Measurements from ENCODE around the gene ZNF441. TPM values are rescaled to one million over a fixed set of nuclear protein-coding genes. Genes with fewer than 3 reads are reported as not detected.
"Not testable (repeated sequence)": the region's sequence is repeated elsewhere in the genome, so short reads cannot be mapped to it uniquely, and the experiment has no call there.

The ZNF441 gene
- total and polyA plus RNA-seq, 7 donors, result 0.92 to 10.5 (median 8.4) TPM

DNA sequence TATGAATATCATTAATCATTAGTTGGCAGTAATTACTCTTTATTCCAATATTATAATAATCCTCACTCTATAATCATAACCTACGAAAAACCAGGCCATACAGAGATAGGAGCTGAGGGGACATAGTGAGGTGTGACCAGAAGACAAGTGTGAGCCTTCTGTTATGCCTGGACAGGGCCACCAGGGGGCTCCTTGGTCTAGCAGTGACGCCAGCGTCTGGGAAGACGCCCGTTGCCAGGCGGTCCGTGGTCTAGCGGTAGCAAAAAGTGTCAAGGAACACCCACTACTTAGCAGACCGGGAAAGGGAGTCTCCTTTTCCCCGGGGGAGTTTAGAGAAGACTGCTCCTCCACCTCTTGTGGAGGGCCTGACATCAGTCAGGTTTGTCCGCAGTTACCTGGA is 4.7 kb downstream of the ZNF441 start:
- H3K27me3 ChIP-seq; intact Hi-C loops (cut with DNase I); H3K4me3 ChIP-seq; H3K27ac ChIP-seq; H3K36me3 ChIP-seq; DNase-seq; H3K9me3 ChIP-seq: not testable (repeated sequence)
- WGBS, 2 donors, result 80 to 86% methylated on average over 11 of the region's 11 CpGs
- TF ChIP-seq, protein P1, sequence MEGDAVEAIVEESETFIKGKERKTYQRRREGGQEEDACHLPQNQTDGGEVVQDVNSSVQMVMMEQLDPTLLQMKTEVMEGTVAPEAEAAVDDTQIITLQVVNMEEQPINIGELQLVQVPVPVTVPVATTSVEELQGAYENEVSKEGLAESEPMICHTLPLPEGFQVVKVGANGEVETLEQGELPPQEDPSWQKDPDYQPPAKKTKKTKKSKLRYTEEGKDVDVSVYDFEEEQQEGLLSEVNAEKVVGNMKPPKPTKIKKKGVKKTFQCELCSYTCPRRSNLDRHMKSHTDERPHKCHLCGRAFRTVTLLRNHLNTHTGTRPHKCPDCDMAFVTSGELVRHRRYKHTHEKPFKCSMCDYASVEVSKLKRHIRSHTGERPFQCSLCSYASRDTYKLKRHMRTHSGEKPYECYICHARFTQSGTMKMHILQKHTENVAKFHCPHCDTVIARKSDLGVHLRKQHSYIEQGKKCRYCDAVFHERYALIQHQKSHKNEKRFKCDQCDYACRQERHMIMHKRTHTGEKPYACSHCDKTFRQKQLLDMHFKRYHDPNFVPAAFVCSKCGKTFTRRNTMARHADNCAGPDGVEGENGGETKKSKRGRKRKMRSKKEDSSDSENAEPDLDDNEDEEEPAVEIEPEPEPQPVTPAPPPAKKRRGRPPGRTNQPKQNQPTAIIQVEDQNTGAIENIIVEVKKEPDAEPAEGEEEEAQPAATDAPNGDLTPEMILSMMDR (IDR thresholded peaks at IDR 0.05), result peak in 1 of 4 experiments; percentile 14
- H3K4me1 ChIP-seq, result peaks cover 0 to 16% (median 13%) of the 10 kb centered on the region in 4 donors

GRCh38 chr19:11776669-11777068 is 9.9 kb downstream of the ZNF441 start:
- DNase-seq; H3K27ac ChIP-seq; H3K4me1 ChIP-seq; intact Hi-C loops (cut with DNase I); H3K4me3 ChIP-seq; H3K27me3 ChIP-seq: not testable (repeated sequence)
- WGBS, 2 donors, result 96 to 97% methylated on average over 11 of the region's 11 CpGs
- H3K9me3 ChIP-seq, result peaks cover 11 to 32% (median 16%) of the 10 kb centered on the region in 4 donors
- peaks cover 27 to 49% (median 40%) of the 10 kb centered on the region in 4 donors for H3K36me3 ChIP-seq

GRCh38 chr19:11780431-11781020 is 13.7 kb downstream of the ZNF441 start:
- Histone ChIP-seq H3K27ac (no peak overlapping the region), H3K36me3 (peaks cover 34 to 51% (median 47%) of the 10 kb centered on the region in 4 donors), H3K9me3 (peaks cover 16 to 48% (median 19%) of the 10 kb centered on the region in 4 donors), H3K4me3 (no peak overlapping the region), H3K4me1 (no peaks in the 10 kb centered on the region), H3K27me3 (no peaks in the 10 kb centered on the region)
- TF ChIP-seq POLR2A (IDR thresholded peaks at IDR 0.05), result no peak
- TF ChIP-seq EP300 (IDR thresholded peaks at IDR 0.05), result no peak
- no peak for TF ChIP-seq POLR2AphosphoS5 (IDR thresholded peaks at IDR 0.05)
- TF ChIP-seq, protein P1 (IDR thresholded peaks at IDR 0.05), result no peak
- DNase-seq, result no peak
- intact Hi-C loops (cut with DNase I), result no loop called here
- 96 to 98% methylated on average over 7 of the region's 7 CpGs for WGBS, 2 donors

DNA sequence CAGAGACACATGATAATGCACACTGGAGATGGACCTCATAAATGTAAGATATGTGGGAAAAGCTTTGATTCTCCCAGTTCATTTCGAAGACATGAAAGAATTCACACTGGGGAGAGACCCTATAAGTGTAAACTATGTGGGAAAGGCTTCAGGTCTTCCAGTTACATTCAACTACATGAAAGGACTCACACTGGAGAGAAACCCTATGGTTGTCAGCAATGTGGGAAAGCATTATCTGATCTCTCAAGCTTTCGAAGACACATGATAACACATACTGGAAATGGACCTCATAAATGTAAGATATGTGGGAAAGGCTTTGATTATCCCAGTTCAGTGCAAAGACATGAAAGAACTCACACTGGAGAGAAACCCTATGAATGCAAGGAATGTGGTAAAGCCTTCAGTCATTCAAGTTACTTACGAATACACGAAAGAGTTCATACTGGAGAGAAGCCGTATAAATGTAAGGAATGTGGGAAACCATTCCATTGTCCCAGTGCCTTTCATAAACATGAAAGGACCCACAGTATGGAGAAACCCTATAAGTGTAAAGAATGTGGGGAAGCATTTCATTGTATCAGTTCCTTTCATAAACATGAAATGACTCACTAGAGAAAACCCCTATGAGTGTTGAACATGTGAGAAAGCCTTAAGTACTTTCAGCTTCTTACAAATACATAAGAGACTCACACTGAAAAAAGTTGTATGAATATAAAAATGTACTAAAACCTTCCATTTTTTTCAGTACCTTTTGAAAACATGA is 14.7 kb downstream of the ZNF441 start:
- intact Hi-C loops (cut with DNase I), result no loop called here
- TF ChIP-seq, protein P1 (IDR thresholded peaks at IDR 0.05), result no peak
- TF ChIP-seq POLR2AphosphoS5 (IDR thresholded peaks at IDR 0.05), result no peak
- TF ChIP-seq POLR2A (IDR thresholded peaks at IDR 0.05), result no peak
- no peak for TF ChIP-seq EP300 (IDR thresholded peaks at IDR 0.05)
- no peaks in the 10 kb centered on the region for H3K27me3 ChIP-seq
- H3K36me3 ChIP-seq, result peaks cover 34 to 51% (median 47%) of the 10 kb centered on the region in 4 donors
- DNase-seq, result no peak
- no peak overlapping the region for H3K4me3 ChIP-seq
- 96 to 98% methylated on average over 5 of the region's 5 CpGs for WGBS, 2 donors
- peaks cover 16 to 43% (median 19%) of the 10 kb centered on the region in 4 donors for H3K9me3 ChIP-seq
- H3K4me1 ChIP-seq, result no peaks in the 10 kb centered on the region
- no peak overlapping the region for H3K27ac ChIP-seq

GRCh38 chr19:11783767-11784166 is 17.0 kb downstream of the ZNF441 start:
- WGBS, 2 donors, result 97% methylated on average over 1 of the region's 1 CpG
- intact Hi-C loops (cut with DNase I), result no loop called here
- Histone ChIP-seq H3K4me3 (no peak overlapping the region), H3K9me3 (peaks cover 16 to 55% (median 19%) of the 10 kb centered on the region in 4 donors), H3K27me3 (no peaks in the 10 kb centered on the region), H3K27ac (no peak overlapping the region), H3K36me3 (peaks cover 28 to 39% (median 32%) of the 10 kb centered on the region in 4 donors), H3K4me1 (no peaks in the 10 kb centered on the region)
- DNase-seq, result no peak
- TF ChIP-seq, protein P1 (IDR thresholded peaks at IDR 0.05), result no peak
- TF ChIP-seq POLR2A (IDR thresholded peaks at IDR 0.05) (no peak), EP300 (IDR thresholded peaks at IDR 0.05) (no peak), POLR2AphosphoS5 (IDR thresholded peaks at IDR 0.05) (no peak)

All from sigmoid colon (tissue), 7 donors.